HG03457 (cell line): ENCODE data around the gene OSTC.
"Not testable (repeated sequence)": the region's sequence is repeated elsewhere in the genome, so short reads cannot be mapped to it uniquely, and the experiment has no call there.

ENCODE experiments used
- ATAC-seq: cut with Tn5 transposase; IDR thresholded peaks from one replicate; pipeline ENCODE4 v1.9.1; 2021; ENCODE audit warnings: moderate number of reproducible peaks; ENCODE audit not compliant: unreplicated experiment

OSTC gene

DNA sequence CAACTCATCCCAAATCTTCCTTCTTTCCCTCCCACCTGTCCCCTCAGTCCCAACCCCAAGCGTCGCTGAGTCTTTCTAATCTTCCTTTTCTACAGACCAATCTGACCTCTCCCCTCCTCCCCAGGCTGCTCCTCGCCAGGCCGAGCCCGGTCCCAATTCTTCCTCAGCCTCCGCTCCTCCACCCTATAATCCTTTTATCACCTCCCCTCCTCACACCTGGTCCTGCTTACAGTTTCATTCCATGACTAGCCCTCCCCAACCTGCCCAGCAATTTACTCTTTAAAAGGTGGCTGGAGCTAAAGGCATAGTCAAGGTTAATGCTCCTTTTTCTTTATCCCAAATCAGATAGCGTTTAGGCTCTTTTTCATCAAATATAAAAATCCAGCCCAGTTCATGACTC, 60.2 kb downstream of the OSTC start:
- not testable (repeated sequence) for ATAC-seq

DNA sequence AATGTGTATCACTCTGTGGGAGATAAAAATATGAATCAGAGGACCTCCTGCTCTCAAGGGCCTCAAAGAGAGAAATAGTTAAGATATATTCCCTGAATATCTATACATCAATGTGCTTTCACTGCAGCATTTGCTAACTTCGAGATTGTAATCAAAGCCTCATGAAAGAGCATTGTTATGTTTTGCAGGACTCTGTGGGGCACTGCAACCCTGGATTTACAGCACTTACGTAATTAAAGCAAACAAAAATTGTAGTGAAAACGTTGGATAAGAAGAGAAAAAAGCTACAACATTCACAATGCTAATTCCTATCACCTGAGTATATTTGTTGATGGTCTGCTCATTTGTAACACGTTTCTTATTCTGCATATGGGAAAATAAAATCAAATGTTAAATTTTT, 64.5 kb downstream of the OSTC start:
- ATAC-seq: no peak

DNA sequence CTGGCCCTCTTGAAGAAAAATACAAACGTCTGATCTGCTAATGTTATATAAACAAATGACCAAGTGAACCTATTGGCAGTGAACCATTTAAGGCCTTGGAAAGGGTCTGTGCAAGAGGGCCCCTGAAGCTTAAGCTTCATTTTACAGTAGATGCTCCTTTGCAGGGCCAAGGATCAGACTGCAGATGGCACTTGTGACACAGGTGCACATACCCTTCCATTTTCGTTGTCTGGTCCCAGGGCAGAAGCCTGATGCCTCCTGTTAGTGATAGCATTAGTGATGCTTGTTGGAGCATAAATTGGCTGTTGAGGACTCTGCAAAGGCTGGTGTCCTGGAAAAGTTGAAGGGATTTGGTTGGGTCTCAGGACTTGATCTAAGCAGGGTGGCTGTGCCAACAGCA, 65.9 kb downstream of the OSTC start:
- no peak for ATAC-seq

DNA sequence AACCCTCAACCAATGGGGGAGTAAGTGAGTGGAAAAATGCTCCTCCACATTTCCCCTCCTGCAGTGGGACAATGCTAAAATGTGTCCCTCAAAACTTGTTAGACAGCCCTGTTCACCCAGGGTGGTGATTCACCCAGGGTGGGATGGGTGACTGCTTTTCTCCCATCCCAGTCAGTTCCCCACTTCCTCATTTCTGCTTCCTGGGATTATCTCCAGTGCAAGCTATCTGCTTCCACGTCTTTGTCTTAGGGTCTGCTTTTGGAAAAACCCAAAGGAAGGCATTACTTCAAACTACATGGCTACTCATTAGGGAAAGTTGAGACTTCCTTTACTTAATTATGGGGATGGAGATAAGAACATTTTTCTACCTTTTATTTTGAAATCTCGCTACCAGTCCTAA, 67.0 kb downstream of the OSTC start:
- no peak for ATAC-seq
